Measurements from ENCODE around the gene STXBP1.

STXBP1 gene

GRCh38 chr9:127598839-127599549 is 13.1 kb upstream of the STXBP1 start:
- no peaks in the 10 kb centered on the region for H3K27me3 ChIP-seq (ENCODE audit: insufficient read depth, low read length, poor library complexity)
- no peaks in the 10 kb centered on the region for H3K79me2 ChIP-seq (ENCODE audit: insufficient read depth, low read length)
- TF ChIP-seq EZH2 (IDR thresholded peaks at IDR 0.05; ENCODE audit: borderline replicate concordance, low read depth, low read length, severe bottlenecking), result no peak
- TF ChIP-seq, protein P1, sequence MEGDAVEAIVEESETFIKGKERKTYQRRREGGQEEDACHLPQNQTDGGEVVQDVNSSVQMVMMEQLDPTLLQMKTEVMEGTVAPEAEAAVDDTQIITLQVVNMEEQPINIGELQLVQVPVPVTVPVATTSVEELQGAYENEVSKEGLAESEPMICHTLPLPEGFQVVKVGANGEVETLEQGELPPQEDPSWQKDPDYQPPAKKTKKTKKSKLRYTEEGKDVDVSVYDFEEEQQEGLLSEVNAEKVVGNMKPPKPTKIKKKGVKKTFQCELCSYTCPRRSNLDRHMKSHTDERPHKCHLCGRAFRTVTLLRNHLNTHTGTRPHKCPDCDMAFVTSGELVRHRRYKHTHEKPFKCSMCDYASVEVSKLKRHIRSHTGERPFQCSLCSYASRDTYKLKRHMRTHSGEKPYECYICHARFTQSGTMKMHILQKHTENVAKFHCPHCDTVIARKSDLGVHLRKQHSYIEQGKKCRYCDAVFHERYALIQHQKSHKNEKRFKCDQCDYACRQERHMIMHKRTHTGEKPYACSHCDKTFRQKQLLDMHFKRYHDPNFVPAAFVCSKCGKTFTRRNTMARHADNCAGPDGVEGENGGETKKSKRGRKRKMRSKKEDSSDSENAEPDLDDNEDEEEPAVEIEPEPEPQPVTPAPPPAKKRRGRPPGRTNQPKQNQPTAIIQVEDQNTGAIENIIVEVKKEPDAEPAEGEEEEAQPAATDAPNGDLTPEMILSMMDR (IDR thresholded peaks at IDR 0.05; ENCODE audit: borderline replicate concordance, extremely low read depth, low read length, poor library complexity, severe bottlenecking), result no peak
- H3K4me2 ChIP-seq (ENCODE audit: insufficient read depth, low read length), result no peak overlapping the region
- no peak overlapping the region for H3K27ac ChIP-seq (ENCODE audit: low read length)
- H4K20me1 ChIP-seq (ENCODE audit: insufficient read depth, low read length), result no peaks in the 10 kb centered on the region
- DNase-seq (no peak), ATAC-seq (ENCODE audit: insufficient read depth, low read depth) (no peak)
- no peaks in the 10 kb centered on the region for H3K36me3 ChIP-seq (ENCODE audit: insufficient read depth, low read length)
- no peak overlapping the region for H3K9ac ChIP-seq (ENCODE audit: low read depth, low read length)
- no peak overlapping the region for H3K4me3 ChIP-seq (ENCODE audit: low read depth in 1 of 2, low read length in 2 of 2)
- H3K4me1 ChIP-seq (ENCODE audit: insufficient read depth, low read length), result no peaks in the 10 kb centered on the region
- H2AFZ ChIP-seq (ENCODE audit: low read depth, low read length), result no peak overlapping the region
- H3K9me3 ChIP-seq (ENCODE audit: insufficient read depth, low read length, severe bottlenecking), result no peaks in the 10 kb centered on the region

DNA sequence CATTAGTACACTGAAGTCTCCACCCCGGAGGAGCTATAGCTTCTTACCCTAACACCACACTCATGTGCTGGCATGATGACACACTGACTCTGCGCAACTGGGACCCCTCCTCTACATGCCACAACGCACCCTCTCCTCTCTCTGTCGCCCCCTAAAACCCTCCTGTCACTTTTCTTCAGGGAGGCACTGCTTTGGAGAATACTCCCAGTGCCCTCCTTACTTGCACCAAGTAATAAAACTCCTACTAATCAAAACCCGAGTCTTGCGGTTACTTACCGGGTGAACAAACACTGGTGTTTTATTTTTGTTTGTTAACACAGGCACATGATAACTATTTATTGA is 12.6 kb upstream of the STXBP1 start:
- Histone ChIP-seq H3K36me3 (ENCODE audit: insufficient read depth, low read length) (no peaks in the 10 kb centered on the region), H3K27me3 (ENCODE audit: insufficient read depth, low read length, poor library complexity) (no peaks in the 10 kb centered on the region), H2AFZ (ENCODE audit: low read depth, low read length) (no peak overlapping the region), H3K4me3 (ENCODE audit: low read depth in 1 of 2, low read length in 2 of 2) (no peak overlapping the region), H3K9ac (ENCODE audit: low read depth, low read length) (no peak overlapping the region), H3K27ac (ENCODE audit: low read length) (no peak overlapping the region), H4K20me1 (ENCODE audit: insufficient read depth, low read length) (no peaks in the 10 kb centered on the region), H3K79me2 (ENCODE audit: insufficient read depth, low read length) (no peaks in the 10 kb centered on the region), H3K4me1 (ENCODE audit: insufficient read depth, low read length) (no peaks in the 10 kb centered on the region), H3K4me2 (ENCODE audit: insufficient read depth, low read length) (no peak overlapping the region), H3K9me3 (ENCODE audit: insufficient read depth, low read length, severe bottlenecking) (no peaks in the 10 kb centered on the region)
- ATAC-seq (ENCODE audit: insufficient read depth, low read depth) (no peak), DNase-seq (no peak)
- no peak for TF ChIP-seq EZH2 (IDR thresholded peaks at IDR 0.05; ENCODE audit: borderline replicate concordance, low read depth, low read length, severe bottlenecking)
- TF ChIP-seq, protein P1 (IDR thresholded peaks at IDR 0.05; ENCODE audit: borderline replicate concordance, extremely low read depth, low read length, poor library complexity, severe bottlenecking), result no peak

- TF ChIP-seq, protein P1 (IDR thresholded peaks at IDR 0.05; ENCODE audit: borderline replicate concordance, extremely low read depth, low read length, poor library complexity, severe bottlenecking), result no peak
- no peak for TF ChIP-seq EZH2 (IDR thresholded peaks at IDR 0.05; ENCODE audit: borderline replicate concordance, low read depth, low read length, severe bottlenecking)
- Histone ChIP-seq H3K4me2 (ENCODE audit: insufficient read depth, low read length) (no peak overlapping the region), H3K9me3 (ENCODE audit: insufficient read depth, low read length, severe bottlenecking) (no peaks in the 10 kb centered on the region), H3K79me2 (ENCODE audit: insufficient read depth, low read length) (no peaks in the 10 kb centered on the region), H3K27me3 (ENCODE audit: insufficient read depth, low read length, poor library complexity) (peaks cover 15% of the 10 kb centered on the region), H3K9ac (ENCODE audit: low read depth, low read length) (no peak overlapping the region), H3K36me3 (ENCODE audit: insufficient read depth, low read length) (no peaks in the 10 kb centered on the region), H2AFZ (ENCODE audit: low read depth, low read length) (no peak overlapping the region), H4K20me1 (ENCODE audit: insufficient read depth, low read length) (peaks cover 2% of the 10 kb centered on the region; the same call in 1 of the 2 replicates), H3K4me3 (ENCODE audit: low read depth in 1 of 2, low read length in 2 of 2) (no peak overlapping the region), H3K4me1 (ENCODE audit: insufficient read depth, low read length) (peaks cover 11% of the 10 kb centered on the region), H3K27ac (ENCODE audit: low read length) (no peak overlapping the region)
- DNase-seq, result no peak
- no peak for ATAC-seq (ENCODE audit: insufficient read depth, low read depth)
These were observed 8.9 kb upstream of the STXBP1 start for GRCh38 chr9:127603226-127603625.

Data from DND-41 (cell line).